Right lobe of liver (tissue), 4 donors: ENCODE results near the gene ZNF829.

ENCODE experiments used
- CTCF ChIP-seq, 4 donors: fragments of 200-600 bp in 3 of 4; fragments of 450-650 bp in 1 of 4; IDR thresholded peaks; one replicate each; pipeline versions ENCODE4 v1.5.1 to v1.8.0; 2016 to 2022; ENCODE audit warnings: antibody characterized with exemption in 4 of 4, mild to moderate bottlenecking in 2 of 4
- POLR2A ChIP-seq: fragments of 450-650 bp; IDR thresholded peaks from one replicate; pipeline ENCODE4 v1.6.1; 2017; ENCODE audit warnings: antibody characterized with exemption, mild to moderate bottlenecking
- donor health status: DM: no; HTN: no; CAD: no.
- donor health status: DM: no; HTN: no; CAD: no.
- donor health status: DM: no; HTN: yes; CAD: no.

GRCh38 chr19:36931684-36932083 lies 15.6 kb upstream of the ZNF829 start:
- no peak for TF ChIP-seq CTCF (IDR thresholded peaks at IDR 0.05)
- no peak for TF ChIP-seq POLR2A
